Ascending aorta (tissue), 2 donors: ENCODE measurements around the gene SORD. TPM values are rescaled to one million over a fixed set of nuclear protein-coding genes. Genes with fewer than 3 reads are reported as not detected.
A peak's percentile ranks its signal among the peaks of the same experiment; 100 is the strongest.
"Not testable (repeated sequence)": the region's sequence is repeated elsewhere in the genome, so short reads cannot be mapped to it uniquely, and the experiment has no call there.

Source experiments
- DNase-seq, 2 donors: peaks; one replicate each; pipeline ENCODE4 v3.0.0-alpha.2; 2019; ENCODE audit warnings: low spot score in 2 of 2
- H3K27ac ChIP-seq, 2 donors: fragments of 200-600 bp; sonication (generic); one replicate each; pipeline ENCODE4 v1.5.1; 2016 to 2017; ENCODE audit warnings: mild to moderate bottlenecking in 1 of 2
- H3K27me3 ChIP-seq: fragments of 200-600 bp; sonication (generic); one replicate; pipeline ENCODE4 v1.5.1; 2017
- H3K36me3 ChIP-seq, 2 donors: fragments of 200-600 bp; sonication (generic); one replicate each; pipeline ENCODE4 v1.5.1; 2016
- H3K4me1 ChIP-seq, 2 donors: fragments of 200-600 bp; sonication (generic); one replicate each; pipeline ENCODE4 v1.5.1; 2016 to 2017; ENCODE audit warnings: mild to moderate bottlenecking in 1 of 2
- H3K4me3 ChIP-seq, 2 donors: fragments of 200-600 bp; sonication (generic); one replicate each; pipeline ENCODE4 v1.5.1; 2016 to 2017; ENCODE audit warnings: mild to moderate bottlenecking in 1 of 2
- H3K9me3 ChIP-seq, 2 donors: fragments of 200-600 bp; sonication (generic); one replicate each; pipeline ENCODE4 v1.5.1; 2016
- intact Hi-C: fragments of 100-400 bp; cut with DNase I; formaldehyde crosslinking; loops from one replicate; pipeline ENCODE4 v1.15.1; 2023
- total RNA-seq: library from RNA; depleted of rRNA; stranded (reverse); fragments of >200 nt; gene quantifications from one replicate; pipeline ENCODE4 v1.1.0, GENCODE V29; 2016
- TF ChIP-seq, protein P1 (sequence below), 3 experiments: fragments of 200-600 bp in 2 of 3; fragments of 450-650 bp in 1 of 3; sonication (generic) in 2 of 3; IDR thresholded peaks; one replicate each; pipeline ENCODE4 v1.5.1; 2016 to 2019; ENCODE audit warnings: antibody characterized with exemption in 3 of 3, mild to moderate bottlenecking in 1 of 3, moderate library complexity in 1 of 3

Gene SORD
- total RNA-seq: 6.5 TPM

DNA sequence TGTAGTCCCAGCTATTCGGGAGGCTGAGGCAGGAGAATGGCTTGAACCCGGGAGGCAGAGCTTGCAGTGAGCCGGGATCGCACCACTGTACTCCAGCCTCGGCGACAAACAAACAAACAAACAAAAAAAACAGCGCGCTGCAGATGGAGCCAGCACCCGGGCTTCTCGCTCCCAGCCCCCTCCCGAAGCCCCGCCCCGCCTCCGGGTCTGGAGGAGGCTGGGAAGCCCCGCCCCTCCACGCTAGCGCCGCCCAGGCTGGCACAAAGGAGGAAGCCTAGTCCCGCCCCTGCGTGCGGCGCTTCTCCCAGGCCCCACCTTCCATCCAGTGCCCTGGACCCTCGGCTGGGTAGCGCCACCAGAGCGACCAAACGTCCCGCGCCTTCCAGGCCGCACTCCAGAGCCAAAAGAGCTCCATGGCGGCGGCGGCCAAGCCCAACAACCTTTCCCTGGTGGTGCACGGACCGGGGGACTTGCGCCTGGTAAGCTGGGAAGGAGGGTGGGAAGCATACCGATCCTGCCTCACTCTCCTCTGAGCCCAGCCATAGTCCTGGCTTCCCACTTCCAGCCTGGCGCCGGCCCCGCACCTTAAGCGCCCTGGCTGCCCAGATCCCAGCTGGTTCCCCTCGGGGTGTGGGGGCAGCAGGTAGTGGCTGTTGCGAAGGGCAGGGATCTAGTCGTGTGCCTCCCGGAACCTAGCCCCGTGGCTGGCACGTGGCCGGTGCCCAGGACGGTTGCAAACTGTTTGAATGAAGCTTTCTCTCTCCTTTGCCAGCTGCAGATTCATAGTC lies at the start of gene SORD:
Gene SORD, plus strand, starts transcription at position 325 of the 788 bp plus-strand sequence. Its CDS starts 89 bp downstream, at position 414.
- Histone ChIP-seq H3K27ac (peak within 1 kb of the TSS; percentile 68 to 80), H3K4me1 (peaks cover 0 to 12% of the 10 kb centered on the region in 2 donors), H3K4me3 (peak within 1 kb of the TSS; percentile 72 to 73), H3K36me3 (no peaks in the 10 kb centered on the region), H3K27me3 (no peaks in the 10 kb centered on the region), H3K9me3 (no peaks in the 10 kb centered on the region)
- DNase-seq: peak; percentile 71 to 93
- TF ChIP-seq, protein P1, sequence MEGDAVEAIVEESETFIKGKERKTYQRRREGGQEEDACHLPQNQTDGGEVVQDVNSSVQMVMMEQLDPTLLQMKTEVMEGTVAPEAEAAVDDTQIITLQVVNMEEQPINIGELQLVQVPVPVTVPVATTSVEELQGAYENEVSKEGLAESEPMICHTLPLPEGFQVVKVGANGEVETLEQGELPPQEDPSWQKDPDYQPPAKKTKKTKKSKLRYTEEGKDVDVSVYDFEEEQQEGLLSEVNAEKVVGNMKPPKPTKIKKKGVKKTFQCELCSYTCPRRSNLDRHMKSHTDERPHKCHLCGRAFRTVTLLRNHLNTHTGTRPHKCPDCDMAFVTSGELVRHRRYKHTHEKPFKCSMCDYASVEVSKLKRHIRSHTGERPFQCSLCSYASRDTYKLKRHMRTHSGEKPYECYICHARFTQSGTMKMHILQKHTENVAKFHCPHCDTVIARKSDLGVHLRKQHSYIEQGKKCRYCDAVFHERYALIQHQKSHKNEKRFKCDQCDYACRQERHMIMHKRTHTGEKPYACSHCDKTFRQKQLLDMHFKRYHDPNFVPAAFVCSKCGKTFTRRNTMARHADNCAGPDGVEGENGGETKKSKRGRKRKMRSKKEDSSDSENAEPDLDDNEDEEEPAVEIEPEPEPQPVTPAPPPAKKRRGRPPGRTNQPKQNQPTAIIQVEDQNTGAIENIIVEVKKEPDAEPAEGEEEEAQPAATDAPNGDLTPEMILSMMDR (IDR thresholded peaks at IDR 0.05): no peak
- intact Hi-C loops: no loop called here

DNA sequence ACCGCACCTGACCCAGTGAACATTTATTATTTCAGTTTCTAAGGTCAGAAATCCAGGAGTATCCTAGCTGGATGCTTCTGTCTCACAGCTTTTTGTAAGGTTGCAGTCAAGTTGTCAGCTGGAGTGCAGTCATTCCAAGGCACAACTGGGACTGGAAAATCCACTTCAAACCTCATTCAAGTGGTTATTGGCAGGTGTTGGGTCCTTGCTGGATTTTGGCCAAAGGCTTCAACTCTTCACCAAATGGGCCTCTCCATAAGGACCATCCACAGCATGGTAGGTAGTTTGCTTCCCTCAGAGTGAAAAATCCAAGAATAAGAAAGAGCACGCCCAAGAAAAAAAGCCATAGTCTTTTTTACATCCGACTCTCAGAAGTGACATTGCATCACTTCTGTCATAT lies 46.8 kb upstream of the SORD start:
- H3K4me1 ChIP-seq, intact Hi-C loops, H3K27ac ChIP-seq, H3K4me3 ChIP-seq, H3K36me3 ChIP-seq, DNase-seq, H3K27me3 ChIP-seq, H3K9me3 ChIP-seq: not testable (repeated sequence)

DNA sequence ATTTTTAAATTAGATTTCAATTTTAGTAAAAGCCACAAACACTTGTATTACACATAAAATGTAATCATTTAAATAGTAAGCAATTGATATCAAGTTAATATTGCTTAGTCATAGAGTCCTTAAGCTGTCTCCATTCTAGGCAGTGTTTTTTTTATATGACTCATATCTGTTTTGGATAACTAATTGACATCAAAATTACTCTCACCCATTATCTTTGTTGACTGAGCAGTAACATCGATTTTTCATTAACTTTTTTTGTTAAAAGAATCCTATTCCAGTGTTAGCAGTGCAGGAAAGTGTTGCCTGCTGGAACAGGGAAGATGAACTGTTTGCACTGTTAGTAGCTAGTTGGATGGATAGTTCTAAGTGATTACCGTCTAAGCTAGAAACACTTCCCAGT lies 45.2 kb upstream of the SORD start:
- H3K4me3 ChIP-seq, DNase-seq, H3K36me3 ChIP-seq, H3K27me3 ChIP-seq, H3K9me3 ChIP-seq, H3K27ac ChIP-seq, intact Hi-C loops, H3K4me1 ChIP-seq: not testable (repeated sequence)

DNA sequence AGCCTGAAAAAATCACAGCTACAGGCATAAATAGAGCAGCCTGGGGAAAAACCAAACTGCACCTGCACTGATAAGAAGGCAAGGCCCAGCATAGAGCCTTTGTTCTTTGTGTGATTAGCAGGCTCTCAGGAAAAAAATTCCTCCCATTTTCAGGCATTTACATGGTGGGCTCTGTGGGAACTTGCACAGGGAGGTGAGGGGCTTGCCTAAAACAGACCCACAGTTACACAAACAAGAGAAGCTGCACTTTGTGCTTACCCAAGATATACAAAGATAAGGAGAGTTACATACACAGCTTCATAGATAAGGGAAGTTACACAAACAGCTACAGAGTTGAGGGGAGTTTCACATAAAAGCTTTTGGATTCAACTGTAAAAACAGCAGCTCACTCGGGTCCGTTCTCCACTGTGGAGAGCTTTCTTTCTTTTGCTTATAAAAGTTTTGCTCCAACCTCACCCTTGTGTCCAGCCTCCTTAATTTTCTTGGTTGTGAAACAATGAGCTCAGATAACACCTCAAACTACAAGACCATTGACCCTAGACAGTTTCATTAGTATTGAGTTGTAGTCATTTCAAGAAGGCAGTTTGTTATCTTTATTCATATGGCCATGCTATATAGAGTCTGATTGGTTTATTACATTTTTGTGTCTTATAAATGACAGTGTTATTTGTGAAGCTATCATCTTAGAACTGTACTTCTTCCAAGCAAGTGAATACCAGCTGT lies 43.2 kb upstream of the SORD start:
- intact Hi-C loops: not testable (repeated sequence)

DNA sequence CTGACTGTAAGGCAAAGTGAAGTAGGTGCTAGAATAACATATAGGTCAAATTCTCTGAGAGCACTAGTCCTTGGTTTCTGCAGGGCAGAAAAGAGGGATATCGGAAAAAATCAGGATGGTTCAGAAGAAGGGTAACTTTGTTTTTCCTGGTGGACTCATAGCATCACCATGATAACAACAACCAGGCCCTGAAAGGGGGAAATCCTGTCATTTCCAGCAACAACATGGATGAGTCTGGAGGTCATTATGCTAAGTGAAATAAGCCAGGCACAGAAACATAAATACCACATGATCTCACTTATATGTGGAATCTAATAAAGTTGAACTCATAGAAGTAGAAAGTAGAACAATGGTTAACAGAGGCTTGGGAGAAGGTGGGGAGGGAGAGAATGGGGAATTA lies 38.9 kb upstream of the SORD start:
- H3K27me3 ChIP-seq, H3K4me3 ChIP-seq, H3K27ac ChIP-seq, DNase-seq, H3K9me3 ChIP-seq, intact Hi-C loops, H3K36me3 ChIP-seq, H3K4me1 ChIP-seq: not testable (repeated sequence)

More for the DNA sequence above, 43.2 kb upstream of the SORD start:
- H3K9me3 ChIP-seq, H3K27ac ChIP-seq, H3K27me3 ChIP-seq, H3K36me3 ChIP-seq, H3K4me1 ChIP-seq, DNase-seq, H3K4me3 ChIP-seq: not testable (repeated sequence)

DNA sequence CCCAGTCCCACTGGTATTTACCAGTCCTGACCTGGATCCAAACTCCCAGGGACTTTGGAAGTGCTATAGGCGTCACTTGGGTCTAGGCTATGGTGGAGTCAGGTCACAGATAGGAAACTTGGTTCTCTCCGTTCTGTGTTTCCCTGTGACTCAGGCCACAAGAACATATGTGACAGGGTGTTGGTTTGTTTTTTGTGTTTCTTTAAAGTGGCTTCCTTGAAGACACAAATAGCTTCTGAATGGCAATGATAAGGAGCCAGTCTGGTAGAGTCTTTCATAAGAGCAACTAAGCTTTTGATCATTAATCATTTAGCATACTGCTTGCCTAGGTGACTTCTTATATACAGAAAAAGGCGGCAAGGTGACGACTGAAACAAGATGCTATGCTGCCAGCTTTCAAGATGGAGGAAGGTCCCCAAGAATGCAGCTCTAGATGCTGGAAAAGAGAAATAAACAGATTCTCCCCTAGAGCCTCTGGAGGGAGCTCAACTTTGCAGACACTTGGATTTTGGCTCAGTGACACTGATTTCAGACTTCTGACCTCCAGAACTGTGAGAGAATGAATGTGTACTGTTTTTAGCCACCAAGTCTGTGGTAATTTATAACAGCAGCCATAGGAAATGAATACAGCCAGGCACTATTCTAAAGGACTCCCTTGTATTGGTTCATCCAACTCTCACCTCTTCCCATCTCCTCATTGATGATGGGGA lies 36.5 kb upstream of the SORD start:
- DNase-seq, H3K9me3 ChIP-seq, intact Hi-C loops, H3K36me3 ChIP-seq, H3K4me3 ChIP-seq, H3K4me1 ChIP-seq, H3K27me3 ChIP-seq, H3K27ac ChIP-seq: not testable (repeated sequence)

DNA sequence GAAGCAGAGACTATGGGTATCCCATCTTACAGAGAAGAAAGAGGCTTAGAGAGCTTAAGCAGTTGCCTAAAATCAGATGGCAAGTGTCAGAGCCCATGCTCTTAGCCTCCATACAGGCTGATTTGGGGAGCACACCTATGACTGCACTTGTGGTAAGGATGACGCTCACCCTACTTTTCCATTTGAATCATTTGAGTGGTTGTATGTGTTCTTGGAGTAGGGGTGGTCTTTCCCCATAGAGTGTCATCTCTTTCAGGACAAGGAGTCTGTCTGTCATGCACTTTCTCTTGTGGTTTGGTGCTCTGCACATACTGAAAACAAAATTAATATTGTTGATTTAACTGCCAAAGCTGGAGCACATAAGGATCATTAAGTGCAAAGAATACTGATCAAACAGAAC lies 35.3 kb upstream of the SORD start:
- intact Hi-C loops: loop anchor here (2.0 kb wide), 1 partner anchor 91 kb away; no protein-coding TSS in a partner anchor
- DNase-seq, H3K27ac ChIP-seq, H3K36me3 ChIP-seq, H3K4me1 ChIP-seq, H3K9me3 ChIP-seq, H3K27me3 ChIP-seq, H3K4me3 ChIP-seq: not testable (repeated sequence)

DNA sequence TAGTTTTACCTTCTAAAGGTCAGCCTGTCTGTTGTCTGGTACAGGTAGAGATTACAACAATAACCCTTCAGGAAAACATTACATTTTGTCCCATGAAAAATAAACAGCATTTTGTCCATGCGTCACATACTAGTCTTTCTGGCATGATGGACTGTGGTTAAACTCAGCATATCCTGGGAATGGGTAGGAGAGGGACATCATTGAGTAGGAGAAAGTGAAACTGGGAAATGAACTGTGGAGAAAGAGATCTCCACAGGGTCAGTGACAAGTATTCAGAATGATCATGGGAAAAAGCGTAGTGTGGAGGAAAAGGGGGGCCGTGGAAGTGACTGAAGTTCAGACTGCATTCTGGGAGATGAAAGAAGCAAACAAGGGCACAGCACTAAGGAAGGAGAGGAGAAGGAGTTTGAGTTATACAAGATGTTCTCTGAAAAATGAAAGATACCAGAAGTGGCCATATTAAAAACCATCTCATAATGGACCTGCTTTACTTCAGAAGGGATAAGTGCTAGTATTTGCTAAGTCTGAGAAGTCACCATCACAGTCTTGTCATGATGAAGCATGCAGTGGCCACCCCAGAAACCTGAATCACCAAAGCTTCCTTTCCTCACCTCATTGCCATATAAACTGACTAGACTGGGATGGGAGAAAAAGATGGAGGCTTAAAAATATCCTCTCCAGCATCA lies 34.7 kb upstream of the SORD start:
- H3K27ac ChIP-seq, DNase-seq, H3K27me3 ChIP-seq, H3K9me3 ChIP-seq, H3K36me3 ChIP-seq, H3K4me3 ChIP-seq, H3K4me1 ChIP-seq: not testable (repeated sequence)
- intact Hi-C loops: loop anchor here (2.0 kb wide), 1 partner anchor 92 kb away; no protein-coding TSS in a partner anchor

DNA sequence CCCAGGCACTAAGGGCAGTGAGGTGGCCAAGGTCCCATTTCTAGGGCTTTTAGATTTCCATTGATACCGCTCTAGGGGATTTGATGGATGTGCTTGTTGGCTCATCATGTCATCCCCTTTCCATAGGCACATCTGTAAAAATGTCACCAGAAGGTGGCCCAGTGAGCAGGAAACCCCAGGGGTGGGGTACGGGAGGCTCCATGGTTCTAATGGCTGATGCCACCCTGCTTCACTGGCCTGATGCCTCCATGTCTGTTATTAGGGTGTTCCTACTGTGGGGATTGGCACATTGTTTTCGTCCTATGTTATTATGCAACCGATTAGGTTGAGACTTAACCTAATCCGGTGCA lies 34.1 kb upstream of the SORD start:
- intact Hi-C loops: loop anchor here (2.0 kb wide), 1 partner anchor 92 kb away; no protein-coding TSS in a partner anchor
- H3K36me3 ChIP-seq, DNase-seq, H3K4me3 ChIP-seq, H3K27ac ChIP-seq, H3K27me3 ChIP-seq, H3K4me1 ChIP-seq, H3K9me3 ChIP-seq: not testable (repeated sequence)

DNA sequence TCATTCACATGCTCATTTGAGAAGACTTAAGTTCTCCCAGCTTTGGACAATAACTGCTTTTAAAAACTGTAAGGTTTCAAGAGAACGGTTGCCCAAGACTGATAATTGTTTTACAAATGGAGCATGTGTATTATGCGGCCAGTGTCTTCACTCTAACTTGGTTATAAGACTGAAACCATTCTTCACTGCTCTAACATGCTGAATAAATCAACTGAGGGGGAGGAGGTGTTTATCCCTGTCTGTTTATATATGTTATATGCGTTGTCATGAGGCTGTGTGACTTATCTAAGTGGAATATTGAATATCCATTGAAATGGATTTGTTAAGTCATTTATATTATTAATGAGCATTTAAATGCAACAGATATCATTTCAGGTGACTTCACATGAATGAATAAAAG lies 25.4 kb upstream of the SORD start:
- H3K9me3 ChIP-seq, H3K4me3 ChIP-seq, H3K36me3 ChIP-seq, H3K4me1 ChIP-seq, H3K27ac ChIP-seq, H3K27me3 ChIP-seq, DNase-seq, intact Hi-C loops: not testable (repeated sequence)
